NCI-H2081 (cell line): ENCODE results near the gene FRRS1.

Experiments used
- DNase-seq, 2 experiments: peaks; one replicate each; lab custom pipeline; 2025; lab: John Stamatoyannopoulos, UW

Gene FRRS1

DNA sequence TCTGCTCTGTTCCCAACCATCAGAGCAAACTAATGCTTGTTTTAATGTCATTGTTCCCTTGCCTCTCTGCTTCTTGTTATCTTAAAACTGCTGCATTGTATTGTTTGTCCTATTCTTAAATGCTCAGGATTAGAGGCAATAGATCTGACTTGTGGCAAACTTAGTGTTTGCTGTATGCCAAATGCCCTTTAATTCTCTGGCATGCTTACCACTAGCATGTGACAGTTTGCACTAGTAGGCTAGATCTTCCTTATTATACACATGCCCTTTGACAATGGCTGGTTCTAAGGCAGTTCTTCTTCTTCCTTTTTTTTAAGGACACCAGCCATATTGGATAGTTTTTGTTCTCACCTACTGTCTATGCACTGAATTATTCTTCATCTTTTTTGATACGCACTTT lies 90.4 kb downstream of the FRRS1 start:
- DNase-seq, result no peak

DNA sequence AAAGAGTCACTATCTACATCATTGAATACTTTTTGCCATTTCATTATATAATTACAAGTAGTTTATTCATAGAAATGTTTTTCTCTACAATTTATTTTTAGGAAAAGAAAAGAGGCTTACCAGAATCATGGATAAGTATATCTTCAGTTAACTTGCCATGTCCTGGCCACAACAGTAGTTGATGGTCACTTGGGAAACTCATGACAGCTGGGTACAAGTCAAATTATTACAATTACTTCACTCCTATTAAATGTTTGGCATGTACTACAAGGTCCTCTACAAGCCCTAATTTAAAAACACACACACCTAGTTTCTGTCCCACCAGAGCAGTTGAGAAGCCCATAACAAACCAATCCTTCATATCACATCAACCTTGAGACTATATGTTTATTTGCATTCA lies 91.1 kb downstream of the FRRS1 start:
- no peak for DNase-seq

DNA sequence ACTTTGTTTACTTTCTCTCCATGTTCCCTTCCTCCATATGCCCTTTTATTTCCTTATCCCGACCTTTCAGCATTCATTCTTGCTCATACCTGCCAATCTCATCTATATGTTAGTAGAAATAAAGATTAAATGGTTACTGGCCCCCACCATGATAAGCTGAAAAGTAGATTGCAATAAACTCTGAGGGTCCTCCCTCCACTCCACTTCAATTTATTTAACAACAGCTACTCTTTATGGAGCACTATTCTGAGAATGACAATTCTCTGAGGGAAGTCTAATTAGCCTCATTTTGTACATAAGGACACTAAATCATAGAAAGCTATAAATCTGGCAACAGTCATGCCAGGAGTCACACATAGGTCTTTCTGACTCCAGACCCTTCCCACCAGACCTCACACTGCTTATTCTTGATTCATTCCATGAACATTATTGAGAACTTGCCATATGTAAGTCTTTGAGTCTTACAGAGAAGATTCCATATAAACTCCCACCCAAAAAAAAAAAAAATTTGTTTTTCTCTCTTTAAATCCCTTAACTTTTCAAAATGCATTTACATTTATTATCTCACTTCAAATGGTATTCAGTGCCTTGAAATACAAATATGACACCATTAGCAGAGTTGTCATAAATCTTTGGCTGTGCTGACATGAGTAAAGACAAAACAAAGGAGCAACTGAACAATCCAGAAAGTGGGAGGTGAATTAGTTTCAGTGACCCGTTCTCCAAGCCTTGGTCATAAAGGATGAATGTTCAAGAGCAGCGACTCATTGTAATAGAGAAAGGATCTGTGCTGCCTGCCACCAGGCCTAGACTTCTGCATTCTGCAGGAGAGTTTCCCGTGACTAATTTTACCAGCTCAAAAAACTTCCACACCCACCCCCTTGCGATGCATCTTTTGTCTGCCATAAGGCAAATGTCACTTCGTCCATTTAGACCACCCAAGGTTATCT lies 92.0 kb downstream of the FRRS1 start:
- DNase-seq, result peak in 1 of 2 experiments; percentile 2

DNA sequence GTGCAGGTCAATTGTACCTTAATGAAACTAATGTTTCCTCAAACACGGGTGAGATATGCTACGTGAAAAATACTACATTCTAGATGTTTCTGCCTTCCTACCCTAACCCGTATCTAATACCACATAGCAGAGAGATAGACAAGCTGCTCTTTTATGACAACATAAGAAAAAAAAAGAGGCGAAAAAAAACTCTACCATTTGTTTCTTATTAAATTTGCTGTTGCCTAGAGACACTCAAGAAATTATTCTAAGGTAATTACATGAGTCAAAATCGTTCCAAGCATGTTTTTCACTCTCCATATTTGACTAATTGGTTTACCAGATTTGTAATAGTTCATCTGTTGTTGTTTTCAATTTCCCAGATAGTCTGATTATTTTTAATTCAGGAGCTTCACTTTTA lies 93.1 kb downstream of the FRRS1 start:
- no peak for DNase-seq

DNA sequence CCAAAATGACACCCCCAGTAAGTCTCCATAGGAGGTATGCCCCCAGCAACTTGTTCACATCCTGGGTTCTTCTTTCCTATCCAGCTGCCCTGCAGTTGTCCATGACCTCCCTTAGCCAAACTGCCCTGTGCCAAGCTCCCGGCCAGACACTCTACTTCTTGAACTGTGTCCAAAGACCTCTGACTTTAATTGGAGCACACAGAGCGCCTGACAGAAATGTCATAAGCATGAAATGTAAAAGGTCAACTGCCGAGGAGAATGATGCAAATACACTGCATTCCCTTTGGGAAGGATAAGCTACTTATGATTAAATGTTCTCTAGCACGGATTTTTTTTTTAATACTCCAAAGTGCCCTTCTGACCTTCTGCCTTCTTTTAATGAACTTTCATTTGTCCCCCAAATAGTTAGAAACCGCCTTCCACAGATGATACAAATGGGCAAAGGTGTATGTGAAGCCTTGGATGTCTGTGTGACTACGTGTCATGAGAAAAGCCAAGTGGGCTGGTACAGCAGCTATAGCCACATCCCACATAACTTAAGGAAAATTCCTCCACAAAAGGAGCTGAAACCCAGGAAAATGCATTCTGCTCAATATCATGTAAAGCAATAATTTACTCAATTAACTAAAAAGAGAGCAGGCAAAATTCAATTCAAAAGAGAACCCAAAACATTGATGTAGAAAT lies 93.8 kb downstream of the FRRS1 start:
- no peak for DNase-seq

DNA sequence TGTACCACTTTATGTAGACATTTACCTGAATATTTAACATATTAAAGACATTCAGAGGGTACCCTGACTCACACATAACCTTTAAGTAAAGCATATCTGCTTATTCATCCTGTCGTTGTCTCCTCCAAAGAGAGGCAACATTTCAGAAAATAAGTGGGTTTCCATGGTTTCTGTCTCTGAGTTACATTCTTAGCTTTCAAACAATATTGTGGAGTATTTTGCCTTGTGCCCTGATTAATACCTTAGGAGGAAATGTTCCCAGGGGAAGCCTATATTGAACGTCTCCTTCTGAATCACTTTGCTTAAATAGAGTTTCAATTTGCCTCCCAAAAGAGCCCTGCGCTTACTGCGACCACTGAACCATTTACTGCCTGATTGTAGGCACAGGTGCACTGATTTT lies 94.4 kb downstream of the FRRS1 start:
- DNase-seq, result no peak

DNA sequence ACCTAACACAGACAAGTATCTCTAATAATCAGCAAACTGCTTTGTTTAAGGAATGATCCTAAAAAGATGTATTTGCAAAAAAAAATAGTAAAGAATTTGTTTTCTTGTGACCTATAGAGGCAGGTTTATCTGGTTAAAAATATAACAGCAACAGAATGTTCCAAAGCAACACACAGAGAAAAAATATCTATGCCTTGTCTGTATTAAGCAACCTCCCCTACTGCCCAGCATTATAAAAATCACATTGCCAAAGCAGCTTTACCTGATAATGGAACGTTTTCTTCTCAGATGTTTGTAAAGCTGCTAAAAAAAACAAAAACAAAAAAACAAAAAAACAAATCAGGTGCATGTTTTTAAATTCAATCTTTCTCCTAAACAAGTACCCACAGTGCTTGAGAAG lies 95.9 kb downstream of the FRRS1 start:
- DNase-seq, result no peak

DNA sequence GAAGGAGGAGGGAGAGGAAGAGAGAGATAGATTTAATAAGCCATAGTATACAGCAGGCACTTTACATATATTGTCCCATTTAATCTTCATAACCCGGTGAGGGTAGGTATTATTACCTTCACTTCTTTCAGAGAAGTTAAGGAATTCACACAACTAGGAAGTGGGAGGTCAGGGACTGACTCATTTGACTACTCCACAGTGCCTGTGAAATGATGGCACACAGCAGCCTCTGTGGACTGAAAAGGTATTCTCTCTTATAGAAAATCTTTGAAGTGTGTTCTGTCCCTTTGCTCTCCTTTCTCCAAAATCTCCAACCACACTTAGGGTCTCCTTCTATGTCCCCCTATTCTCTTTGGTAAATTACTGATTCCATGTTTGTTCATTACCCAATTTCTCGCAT lies 96.6 kb downstream of the FRRS1 start:
- no peak for DNase-seq

DNA sequence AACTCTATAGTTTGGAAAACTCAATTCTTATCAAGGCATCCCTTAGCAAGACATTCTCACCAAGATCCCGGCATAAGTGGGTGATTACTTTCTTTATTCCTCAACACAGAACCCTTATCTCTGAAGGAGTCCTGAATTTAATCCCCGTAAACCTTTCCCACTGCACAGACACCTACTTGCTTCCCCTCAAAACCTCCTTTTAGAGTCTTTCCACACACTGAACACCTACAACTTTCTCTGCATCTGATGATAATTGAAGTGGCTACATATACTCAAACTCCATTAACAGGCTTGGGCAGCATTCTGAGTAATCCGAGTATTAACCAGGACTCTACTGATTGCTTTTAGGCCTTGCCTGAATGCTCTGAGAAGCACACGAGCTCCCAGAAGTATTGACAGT lies 97.1 kb downstream of the FRRS1 start:
- no peak for DNase-seq

DNA sequence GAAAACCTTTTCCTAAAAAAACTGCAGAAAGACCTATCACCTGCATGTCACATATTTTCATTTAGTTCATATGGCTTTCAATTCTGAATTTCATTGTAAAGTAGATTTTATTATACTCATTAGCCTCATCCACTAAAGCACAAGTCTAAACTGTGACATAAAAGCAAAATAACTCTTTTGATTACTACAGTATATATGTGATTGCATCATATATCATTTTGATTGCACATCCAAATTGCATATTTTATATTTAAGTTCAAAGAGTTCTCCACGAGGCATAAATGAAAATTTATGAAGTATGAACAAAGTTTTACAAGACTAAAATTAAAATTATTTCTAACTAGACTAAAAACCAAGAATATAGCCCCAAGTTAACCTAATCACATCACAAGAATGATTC lies 101.2 kb downstream of the FRRS1 start:
- no peak for DNase-seq

DNA sequence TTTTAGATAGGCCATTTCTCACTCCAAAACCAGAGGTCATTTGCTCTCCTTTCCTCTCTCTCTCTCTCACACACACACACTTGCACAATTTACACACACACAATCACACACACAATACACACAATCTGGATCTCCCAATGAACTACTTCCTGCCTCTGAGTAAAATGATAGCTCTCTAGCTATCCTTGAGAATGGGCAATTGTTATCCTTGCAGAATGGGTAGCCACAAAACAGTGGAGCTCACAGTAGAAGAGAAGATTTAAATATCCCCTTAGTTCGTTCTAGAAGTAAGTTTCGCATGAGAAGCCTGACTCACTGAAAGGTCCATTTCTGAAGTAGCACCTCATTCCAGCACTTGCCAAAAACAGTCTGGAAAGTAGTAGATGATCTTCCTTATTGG lies 102.9 kb downstream of the FRRS1 start:
- DNase-seq, result no peak

DNA sequence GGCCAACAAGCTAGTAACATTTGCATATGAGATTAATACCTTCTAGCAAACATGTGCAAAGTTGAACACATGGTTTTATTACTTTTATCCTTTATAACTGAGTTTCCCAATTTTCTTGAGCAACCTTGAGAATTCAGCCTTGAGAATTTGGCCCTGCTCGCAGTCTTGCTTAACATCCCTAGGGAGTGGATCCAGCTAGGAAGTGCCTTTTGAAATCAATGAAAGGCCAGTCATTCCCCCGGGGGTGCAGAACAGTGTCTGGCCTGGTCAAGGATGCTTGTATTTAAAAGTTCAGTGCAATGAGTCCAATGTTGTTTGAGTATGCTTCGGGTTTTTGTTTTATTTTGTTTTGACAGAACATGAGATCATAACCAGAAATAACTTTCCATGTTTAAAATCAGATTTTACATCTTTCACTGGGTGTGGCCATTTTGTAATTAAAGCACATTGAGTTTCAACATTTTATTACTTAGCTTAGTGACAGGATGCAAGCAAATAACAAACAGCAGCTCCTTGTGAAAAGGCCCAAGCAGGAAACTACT lies 103.8 kb downstream of the FRRS1 start:
- no peak for DNase-seq

DNA sequence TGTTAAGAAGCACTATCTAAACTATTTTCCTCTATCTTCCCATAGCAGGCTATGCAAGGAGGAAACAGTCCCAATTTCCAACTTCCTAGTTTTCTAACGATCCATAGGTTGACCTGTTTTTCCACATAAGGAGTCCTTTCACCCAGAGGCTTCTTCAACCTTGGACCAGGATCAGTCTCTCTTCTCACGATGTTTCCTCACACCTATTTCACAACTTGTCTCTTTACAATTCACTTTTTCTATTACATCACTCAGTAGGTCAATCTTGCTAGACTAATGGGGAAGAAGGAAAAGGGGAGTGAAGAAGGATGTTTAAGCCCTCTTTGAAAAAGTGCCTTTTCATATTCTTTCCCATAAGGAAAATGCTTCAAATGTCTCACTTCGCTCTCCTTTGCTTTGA lies 104.7 kb downstream of the FRRS1 start:
- DNase-seq, result no peak

DNA sequence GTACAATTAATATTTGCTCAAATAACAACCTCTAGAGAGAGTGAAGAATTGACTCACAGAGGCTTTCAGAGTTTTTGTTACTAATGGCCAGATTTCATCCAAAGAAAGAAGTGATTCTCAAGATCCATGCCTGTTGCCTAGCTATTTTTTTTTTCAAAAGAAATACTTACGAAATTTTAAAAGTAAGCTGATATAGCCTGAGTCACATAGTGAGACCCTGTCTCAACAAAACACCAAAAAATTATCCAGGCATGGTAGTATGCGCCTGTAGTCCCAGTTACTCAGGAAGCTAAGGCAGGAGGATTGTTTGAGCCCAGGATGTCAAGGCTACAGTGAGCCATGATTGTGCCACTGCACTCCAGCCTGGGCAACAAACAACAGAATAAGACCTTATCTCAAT lies 105.9 kb downstream of the FRRS1 start:
- DNase-seq, result no peak

DNA sequence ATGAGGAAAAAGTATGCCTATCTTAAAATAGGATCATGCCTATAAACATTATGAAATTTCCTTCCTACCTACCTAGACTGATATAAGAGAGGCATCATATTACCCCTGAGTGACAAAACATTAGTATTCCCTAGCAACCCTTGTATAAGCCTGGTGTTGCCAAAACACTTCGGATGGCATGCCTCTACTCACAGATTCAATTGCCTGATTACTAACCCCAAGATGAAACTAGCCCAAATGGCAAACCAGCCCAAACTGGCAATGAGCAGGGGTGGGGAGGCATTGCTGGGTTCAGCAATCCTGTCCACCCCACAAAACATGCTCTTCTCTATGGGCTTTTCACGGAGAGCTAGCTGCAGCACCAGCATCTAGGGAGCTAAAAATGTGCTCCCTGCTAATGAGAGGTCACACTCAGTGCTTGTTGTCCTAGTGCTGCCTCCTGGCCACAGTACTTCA lies 106.7 kb downstream of the FRRS1 start:
- DNase-seq, result no peak
